ENCODE results near the gene USB1.

USB1 gene

GRCh38 chr16:58035356-58036170 is 34.4 kb downstream of the USB1 start:
- no peak for DNase-seq

- DNase-seq = no peak
These were observed 35.7 kb downstream of the USB1 start for GRCh38 chr16:58036943-58037342.

- DNase-seq = no peak
These were observed 36.3 kb downstream of the USB1 start for GRCh38 chr16:58037365-58038057.

DNA sequence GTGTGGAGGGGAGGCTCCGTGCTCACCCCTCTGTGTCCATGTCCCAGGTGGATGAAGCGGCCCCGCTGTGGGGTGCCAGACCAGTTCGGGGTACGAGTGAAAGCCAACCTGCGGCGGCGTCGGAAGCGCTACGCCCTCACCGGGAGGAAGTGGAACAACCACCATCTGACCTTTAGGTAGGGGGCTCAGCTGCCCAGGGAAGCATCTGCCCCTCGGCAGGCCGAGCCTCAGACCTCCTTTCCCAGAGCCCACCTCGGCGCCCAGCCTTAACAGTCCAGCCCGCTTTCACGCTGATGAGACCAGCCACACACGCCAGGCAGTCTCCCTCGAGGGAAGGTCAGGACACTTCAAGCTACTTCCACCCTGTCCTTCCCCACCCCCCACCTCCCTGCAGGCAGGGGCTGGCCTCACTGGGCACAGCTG is 37.0 kb downstream of the USB1 start:
- DNase-seq = no peak

DNA sequence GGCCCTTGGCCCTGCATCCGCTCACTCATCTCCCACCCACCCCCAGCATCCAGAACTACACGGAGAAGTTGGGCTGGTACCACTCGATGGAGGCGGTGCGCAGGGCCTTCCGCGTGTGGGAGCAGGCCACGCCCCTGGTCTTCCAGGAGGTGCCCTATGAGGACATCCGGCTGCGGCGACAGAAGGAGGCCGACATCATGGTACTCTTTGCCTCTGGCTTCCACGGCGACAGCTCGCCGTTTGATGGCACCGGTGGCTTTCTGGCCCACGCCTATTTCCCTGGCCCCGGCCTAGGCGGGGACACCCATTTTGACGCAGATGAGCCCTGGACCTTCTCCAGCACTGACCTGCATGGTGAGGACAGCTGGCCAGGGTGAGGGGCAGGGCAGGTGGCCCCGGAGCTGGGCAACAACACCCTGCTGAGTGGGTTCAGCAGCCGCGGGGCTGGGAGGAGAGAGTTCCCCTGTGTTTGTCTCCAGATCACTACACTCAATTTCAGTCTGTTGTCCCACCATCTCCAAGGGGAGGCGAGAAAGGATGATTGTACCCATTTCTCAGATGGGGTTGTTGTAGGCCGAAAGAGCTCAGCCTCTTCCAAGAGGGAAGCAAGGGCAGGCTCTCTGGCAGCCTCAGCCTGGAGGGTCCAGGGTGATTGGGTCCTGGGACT is 38.8 kb downstream of the USB1 start:
- DNase-seq = no peak

- no peak for DNase-seq
These were observed 39.3 kb downstream of the USB1 start for GRCh38 chr16:58040496-58040846.

DNA sequence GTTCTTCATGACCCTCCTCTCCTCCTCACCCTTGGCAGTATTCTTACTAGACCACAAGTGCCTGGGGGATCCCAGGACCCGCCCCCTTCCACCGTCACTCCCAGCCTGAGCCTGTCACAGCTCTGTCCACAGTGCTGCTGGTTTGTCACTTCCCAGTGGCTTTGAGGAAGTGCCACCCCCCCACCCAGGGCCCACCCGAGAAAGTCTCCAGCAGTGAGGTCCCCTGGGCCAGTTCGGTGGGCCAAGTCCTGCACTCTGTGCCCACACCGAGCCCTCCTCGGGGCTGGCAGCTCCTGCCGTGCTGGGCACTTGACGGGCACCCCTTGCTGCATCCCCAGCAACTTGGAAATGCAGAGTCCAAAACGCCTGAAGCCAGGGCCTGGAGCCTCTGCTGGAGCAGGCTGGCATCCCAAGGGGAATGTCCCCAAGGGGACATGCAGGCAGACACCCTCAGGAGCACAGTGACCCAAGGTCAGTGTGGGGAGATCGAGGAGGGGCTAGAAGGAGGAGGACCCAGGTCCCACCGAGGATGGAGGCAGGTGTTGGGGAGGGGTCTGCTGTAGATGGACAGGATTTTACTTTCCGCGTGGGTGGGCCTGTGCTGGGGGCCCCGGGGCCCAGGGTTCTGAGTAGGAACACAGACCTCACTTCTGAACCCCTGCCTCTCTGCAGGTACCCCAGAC is 39.9 kb downstream of the USB1 start:
- DNase-seq = no peak

- DNase-seq = no peak
These were observed 40.4 kb downstream of the USB1 start for GRCh38 chr16:58041628-58041955.

- DNase-seq = no peak
These were observed 41.0 kb downstream of the USB1 start for GRCh38 chr16:58042001-58042885.

GRCh38 chr16:58042886-58043515 is 41.8 kb downstream of the USB1 start:
- no peak for DNase-seq

DNA sequence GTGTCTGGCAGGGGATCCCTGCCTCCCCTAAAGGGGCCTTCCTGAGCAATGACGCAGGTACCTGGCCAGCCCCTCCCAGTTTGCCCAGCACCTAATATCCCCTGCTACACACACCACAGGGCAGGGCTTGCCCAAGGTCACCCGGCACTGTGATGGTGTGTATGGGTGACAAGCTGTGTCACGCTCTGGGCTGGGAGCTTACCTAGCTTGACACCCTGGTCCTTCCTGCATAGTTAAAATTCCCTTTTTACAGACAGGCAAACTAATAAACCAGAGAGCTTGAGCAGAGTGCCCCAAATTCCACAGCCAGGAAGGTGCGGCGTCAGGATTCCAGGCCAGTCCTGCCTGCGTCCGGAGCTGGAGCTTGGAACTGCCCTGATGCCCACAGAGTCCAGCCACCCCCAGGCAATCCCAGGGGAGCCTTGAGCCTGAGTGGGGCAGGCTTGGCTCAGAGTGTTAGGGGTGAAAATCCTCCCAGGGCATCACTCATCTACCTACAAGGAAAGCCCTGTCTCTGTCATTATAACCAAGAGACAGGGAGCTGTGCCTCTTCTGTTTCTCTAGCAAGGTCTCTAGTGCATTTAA is 42.5 kb downstream of the USB1 start:
- no peak for DNase-seq

GRCh38 chr16:58044266-58045019 is 43.2 kb downstream of the USB1 start:
- no peak for DNase-seq

- DNase-seq = no peak
These were observed 43.9 kb downstream of the USB1 start for GRCh38 chr16:58045096-58045495.

DNA sequence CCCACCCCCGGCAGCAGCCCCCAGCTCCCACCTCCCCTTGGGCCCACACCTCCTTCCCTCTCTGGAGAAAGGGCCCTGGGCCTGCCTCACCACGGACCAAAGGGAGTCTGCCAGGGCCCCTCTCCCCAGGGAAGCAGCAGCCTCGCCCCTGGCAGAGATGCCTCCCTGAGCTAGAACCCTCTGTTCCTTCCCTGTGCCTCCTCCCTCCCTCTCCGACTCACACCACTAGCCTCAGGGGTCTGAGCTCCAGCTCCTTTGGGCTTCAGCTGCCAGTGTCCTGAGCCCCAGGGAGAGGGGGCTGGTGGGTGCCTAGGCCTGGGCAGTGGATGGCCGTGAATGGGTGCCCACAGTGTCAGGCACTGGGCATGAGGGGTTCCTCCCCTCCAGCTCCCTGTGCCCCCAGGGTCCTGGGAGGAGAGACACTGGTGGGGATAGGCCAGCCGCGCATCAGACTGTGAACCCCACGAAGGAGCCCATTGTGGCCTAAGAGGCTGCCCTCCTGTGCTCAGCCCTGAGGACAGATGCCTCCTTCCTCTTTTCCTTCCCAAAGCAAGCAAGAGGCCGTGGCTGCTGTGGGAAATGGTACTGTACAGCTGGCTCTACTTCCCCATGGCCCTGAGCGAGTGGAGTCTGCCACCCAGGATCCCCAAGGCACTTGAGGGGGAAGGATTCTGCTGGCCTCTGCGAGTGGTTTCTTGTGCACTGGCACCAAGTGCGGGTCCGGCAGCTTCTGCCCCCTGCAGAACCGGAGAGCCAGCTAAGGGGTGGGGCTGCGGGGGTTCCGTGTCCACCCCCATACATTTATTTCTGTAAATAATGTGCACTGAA is 45.1 kb downstream of the USB1 start:
- no peak for DNase-seq

DNA sequence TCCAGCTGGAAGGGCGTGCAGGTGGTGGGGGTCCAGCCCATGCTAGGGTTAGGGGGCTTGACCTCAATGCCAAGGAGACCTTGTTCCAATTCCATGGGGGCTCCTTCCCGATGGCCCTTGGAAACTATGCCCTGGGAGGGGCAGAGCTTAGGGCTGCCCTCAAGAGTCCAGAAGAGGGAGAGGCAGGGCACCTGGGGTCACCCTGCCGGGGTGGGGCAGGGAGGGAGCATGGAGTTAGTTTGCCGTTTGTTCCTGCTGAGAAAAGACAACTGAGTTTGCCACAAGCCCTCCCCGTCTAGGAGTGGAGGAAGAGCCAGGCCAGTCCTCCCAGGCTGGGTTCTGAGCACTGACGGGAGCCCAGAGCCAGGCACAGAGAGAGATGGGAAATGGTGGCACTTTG is 45.7 kb downstream of the USB1 start:
- DNase-seq = no peak

DNA sequence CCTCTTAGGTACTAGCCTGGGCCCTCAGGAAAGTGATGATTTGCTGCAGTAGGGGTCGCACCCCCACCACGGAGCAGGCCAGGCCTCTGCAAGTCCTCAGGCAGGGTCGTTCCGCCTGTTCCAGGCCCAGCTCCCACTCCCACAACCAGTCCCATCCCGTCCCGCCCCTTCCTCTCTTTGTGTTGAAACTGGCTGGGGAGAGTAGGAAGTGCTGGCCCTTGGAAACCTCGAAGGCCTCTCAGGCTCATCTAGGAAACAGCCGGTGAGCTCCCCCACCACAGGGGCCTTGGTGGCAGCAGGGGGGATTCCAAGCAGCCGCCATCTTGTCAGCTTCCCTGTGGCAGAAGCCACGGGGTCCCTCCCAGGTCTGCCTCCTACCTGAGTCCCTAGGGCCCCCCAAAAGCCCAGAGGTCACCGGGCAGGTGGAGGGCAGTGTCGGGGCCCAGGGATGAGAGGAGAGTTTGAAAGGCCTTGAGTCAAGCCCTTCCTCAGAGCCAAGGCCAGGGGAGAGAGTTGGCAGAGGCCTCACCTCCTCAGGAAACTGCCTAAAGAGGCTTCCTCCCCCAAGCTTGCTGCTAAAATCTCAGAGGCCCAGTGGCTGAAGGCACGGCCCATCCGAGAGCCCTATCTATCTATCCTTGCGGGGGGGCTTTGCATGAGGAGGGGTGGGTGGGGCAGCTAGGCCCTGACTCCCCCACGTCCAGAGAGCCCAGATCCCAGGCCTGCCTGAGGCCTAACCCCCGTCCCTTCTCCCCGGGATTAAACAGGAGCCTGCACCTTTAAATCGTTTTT is 46.5 kb downstream of the USB1 start:
- no peak for DNase-seq

- no peak for DNase-seq
These were observed 47.5 kb downstream of the USB1 start for GRCh38 chr16:58048494-58049231.
